Measurements from ENCODE around the gene KLHL26. TPM values are rescaled to one million over a fixed set of nuclear protein-coding genes. Genes with fewer than 3 reads are reported as not detected.

KLHL26 gene
- total RNA-seq, 4 donors from 2014 or later, result 1.6 to 6.6 (median 3.4) TPM

DNA sequence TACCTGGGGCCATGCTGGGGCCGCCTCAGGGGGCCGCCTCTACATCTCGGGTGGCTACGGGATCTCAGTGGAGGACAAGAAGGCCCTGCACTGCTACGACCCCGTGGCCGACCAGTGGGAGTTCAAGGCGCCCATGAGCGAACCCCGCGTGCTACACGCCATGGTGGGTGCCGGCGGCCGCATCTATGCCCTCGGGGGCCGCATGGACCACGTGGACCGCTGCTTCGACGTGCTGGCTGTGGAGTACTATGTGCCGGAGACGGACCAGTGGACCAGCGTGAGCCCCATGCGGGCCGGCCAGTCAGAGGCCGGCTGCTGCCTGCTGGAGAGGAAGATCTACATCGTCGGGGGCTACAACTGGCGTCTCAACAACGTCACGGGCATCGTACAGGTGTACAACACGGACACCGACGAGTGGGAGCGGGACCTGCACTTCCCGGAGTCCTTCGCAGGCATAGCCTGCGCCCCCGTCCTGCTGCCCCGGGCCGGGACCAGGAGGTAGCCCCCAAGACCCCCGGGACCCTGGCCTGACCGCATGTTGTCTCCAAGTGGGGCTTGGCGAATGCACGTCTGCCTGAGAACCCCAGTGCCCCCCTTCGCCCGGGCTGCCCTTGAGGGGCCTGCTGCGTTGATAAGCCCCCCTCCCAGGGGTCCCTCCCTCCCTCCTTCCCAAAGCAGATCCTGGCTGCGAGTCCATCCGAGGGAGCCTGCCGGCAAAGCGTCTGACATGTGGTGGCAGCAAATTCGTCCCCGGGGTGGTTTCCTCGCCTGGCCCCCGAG, 32.1 kb downstream of the KLHL26 start:
- Histone ChIP-seq H3K4me3 (no peak overlapping the region), H3K27me3 (no peaks in the 10 kb centered on the region), H3K27ac (peak overlapping the region in 2 of 4 donors; percentile 52 to 70), H3K4me1 (peaks cover 5 to 49% (median 13%) of the 10 kb centered on the region in 3 donors), H3K9me3 (no peaks in the 10 kb centered on the region), H3K36me3 (peaks cover 8 to 64% (median 18%) of the 10 kb centered on the region in 3 donors)
- 90 to 95% methylated on average over 13 to 17 of the region's 58 CpGs for WGBS, 2 donors
- DNase-seq, result no peak
- TF ChIP-seq, protein P1, sequence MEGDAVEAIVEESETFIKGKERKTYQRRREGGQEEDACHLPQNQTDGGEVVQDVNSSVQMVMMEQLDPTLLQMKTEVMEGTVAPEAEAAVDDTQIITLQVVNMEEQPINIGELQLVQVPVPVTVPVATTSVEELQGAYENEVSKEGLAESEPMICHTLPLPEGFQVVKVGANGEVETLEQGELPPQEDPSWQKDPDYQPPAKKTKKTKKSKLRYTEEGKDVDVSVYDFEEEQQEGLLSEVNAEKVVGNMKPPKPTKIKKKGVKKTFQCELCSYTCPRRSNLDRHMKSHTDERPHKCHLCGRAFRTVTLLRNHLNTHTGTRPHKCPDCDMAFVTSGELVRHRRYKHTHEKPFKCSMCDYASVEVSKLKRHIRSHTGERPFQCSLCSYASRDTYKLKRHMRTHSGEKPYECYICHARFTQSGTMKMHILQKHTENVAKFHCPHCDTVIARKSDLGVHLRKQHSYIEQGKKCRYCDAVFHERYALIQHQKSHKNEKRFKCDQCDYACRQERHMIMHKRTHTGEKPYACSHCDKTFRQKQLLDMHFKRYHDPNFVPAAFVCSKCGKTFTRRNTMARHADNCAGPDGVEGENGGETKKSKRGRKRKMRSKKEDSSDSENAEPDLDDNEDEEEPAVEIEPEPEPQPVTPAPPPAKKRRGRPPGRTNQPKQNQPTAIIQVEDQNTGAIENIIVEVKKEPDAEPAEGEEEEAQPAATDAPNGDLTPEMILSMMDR (IDR thresholded peaks at IDR 0.05), result no peak
- no peak for TF ChIP-seq POLR2A (IDR thresholded peaks at IDR 0.05)
- intact Hi-C loops (cut with DNase I), result no loop called here

DNA sequence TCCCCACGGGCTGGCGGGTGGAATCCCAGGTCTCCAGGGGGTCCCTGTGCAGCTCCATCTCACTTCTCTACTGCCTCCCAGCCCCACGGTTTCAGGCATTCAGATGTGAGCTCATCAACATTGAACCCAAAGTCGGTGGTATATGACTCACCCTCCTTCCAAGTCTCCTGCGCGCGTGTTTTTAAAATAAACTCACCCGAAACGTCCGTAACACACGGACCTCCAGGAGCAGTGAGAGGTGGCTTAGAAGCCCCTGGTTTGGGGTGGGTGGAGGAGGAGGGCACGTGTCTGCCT, 32.6 kb downstream of the KLHL26 start:
- Histone ChIP-seq H3K4me1 (peaks cover 5 to 46% (median 13%) of the 10 kb centered on the region in 3 donors), H3K9me3 (no peaks in the 10 kb centered on the region), H3K27me3 (no peaks in the 10 kb centered on the region), H3K36me3 (peaks cover 8 to 60% (median 18%) of the 10 kb centered on the region in 3 donors), H3K4me3 (no peak overlapping the region), H3K27ac (peak overlapping the region; percentile 1 to 70 (median 31))
- intact Hi-C loops (cut with DNase I), result no loop called here
- 66 to 75% methylated on average over 5 to 6 of the region's 12 CpGs for WGBS, 2 donors
- no peak for DNase-seq
- no peak for TF ChIP-seq POLR2A (IDR thresholded peaks at IDR 0.05)
- TF ChIP-seq, protein P1 (IDR thresholded peaks at IDR 0.05), result no peak

DNA sequence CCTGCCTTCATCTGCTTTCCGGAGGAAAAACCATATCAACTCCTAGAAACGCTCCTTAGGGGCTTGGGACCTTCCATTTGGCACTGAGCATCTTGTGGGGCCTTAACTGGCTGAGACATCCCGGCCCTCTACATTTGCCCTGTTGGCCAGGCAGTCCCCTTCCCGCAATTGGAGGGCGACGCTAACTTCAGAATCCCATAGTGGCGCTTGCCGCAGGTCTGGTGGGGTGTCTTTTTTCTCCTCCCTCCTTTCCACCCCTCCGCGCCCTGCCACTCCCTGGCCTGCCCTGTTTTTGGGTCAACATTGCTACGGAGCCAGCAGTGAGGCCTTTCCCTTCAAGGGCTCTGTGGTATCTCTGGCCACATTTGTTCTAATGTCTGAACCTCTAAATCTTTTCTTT, 33.1 kb downstream of the KLHL26 start:
- 78 to 84% methylated on average over 8 to 9 of the region's 11 CpGs for WGBS, 2 donors
- intact Hi-C loops (cut with DNase I), result loop anchor here (10.0 kb wide), 1 partner anchor 75 kb away; no protein-coding TSS in a partner anchor
- peaks cover 5 to 46% (median 13%) of the 10 kb centered on the region in 3 donors for H3K4me1 ChIP-seq
- H3K9me3 ChIP-seq, result no peaks in the 10 kb centered on the region
- peaks cover 8 to 56% (median 18%) of the 10 kb centered on the region in 3 donors for H3K36me3 ChIP-seq
- H3K4me3 ChIP-seq, result no peak overlapping the region
- DNase-seq, result no peak
- TF ChIP-seq, protein P1 (IDR thresholded peaks at IDR 0.05), result no peak
- TF ChIP-seq POLR2A (IDR thresholded peaks at IDR 0.05), result no peak
- no peaks in the 10 kb centered on the region for H3K27me3 ChIP-seq
- H3K27ac ChIP-seq, result peak overlapping the region; percentile 1 to 70 (median 31)

DNA sequence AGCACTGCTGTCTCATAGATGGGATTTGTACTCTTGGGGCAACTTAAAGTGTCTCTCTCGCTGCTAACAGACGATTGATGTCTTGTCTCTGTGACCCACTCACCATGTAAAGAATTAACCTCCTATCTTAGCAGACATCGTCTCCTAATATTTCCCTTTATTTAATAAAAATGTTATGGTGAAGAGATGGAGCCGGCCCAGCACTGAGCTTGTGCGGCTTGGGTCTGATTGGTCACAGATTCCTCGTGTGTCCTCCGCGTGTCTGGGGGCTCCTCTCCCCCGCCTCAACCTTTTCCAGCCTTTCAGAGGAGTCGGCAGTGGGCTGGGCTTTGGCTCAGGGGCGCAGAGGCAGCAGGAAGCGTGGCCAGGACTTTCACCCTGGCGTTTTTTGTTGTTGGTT, 33.5 kb downstream of the KLHL26 start:
- DNase-seq, result no peak
- no peaks in the 10 kb centered on the region for H3K27me3 ChIP-seq
- peaks cover 5 to 46% (median 13%) of the 10 kb centered on the region in 3 donors for H3K4me1 ChIP-seq
- H3K27ac ChIP-seq, result peak overlapping the region in 3 of 4 donors; percentile 52 to 70 (median 58)
- H3K36me3 ChIP-seq, result peaks cover 8 to 51% (median 18%) of the 10 kb centered on the region in 3 donors
- 67 to 89% methylated on average over 12 to 13 of the region's 13 CpGs for WGBS, 2 donors
- intact Hi-C loops (cut with DNase I), result loop anchor here (10.0 kb wide), 1 partner anchor 76 kb away; no protein-coding TSS in a partner anchor
- H3K9me3 ChIP-seq, result no peaks in the 10 kb centered on the region
- H3K4me3 ChIP-seq, result no peak overlapping the region
- TF ChIP-seq, protein P1 (IDR thresholded peaks at IDR 0.05), result no peak
- TF ChIP-seq POLR2A (IDR thresholded peaks at IDR 0.05), result no peak

DNA sequence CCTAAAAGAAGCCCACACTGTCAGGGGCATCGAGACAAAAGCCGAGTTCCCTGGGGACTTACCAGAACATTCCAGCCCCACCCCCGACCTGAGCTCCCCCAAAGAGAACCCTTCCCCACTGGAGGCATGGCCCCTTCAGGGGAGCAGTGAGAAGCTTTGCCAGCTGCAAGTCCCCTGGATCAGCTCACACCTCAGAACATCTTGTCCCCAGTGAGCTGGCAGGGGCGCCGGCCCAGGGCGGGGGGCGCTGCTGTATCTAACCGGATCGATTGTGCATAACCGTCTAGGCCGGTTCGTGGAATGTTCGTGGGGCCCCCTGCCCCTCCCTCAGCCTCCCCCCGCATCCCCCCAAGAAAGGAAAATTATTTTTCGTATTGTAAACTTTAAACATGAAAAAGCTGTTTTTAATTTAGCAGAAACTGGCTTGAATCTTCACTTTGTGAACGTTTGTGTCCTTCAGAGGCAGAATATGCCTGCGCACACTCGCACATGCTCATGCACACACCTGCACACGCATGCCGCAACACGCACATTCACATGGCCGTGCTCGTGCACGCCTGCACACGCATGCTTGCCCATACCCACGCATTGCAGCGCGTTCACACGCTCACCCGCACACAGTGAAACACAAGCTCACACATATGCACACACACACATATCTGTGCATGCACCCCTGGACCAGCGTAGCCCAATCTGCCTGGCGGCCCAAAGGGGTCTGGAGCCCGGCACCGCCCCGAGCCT, 34.6 kb downstream of the KLHL26 start:
- DNase-seq, result no peak
- TF ChIP-seq POLR2A (IDR thresholded peaks at IDR 0.05), result no peak
- TF ChIP-seq, protein P1 (IDR thresholded peaks at IDR 0.05), result no peak
- Histone ChIP-seq H3K4me3 (no peak overlapping the region), H3K36me3 (peaks cover 8 to 40% (median 18%) of the 10 kb centered on the region in 3 donors), H3K9me3 (no peaks in the 10 kb centered on the region), H3K27ac (peak overlapping the region in 3 of 4 donors; percentile 52 to 70 (median 58)), H3K27me3 (no peaks in the 10 kb centered on the region), H3K4me1 (peaks cover 5 to 43% (median 13%) of the 10 kb centered on the region in 3 donors)
- intact Hi-C loops (cut with DNase I), result loop anchor here (10.0 kb wide), 1 partner anchor 77 kb away; no protein-coding TSS in a partner anchor
- WGBS, 2 donors, result 80 to 83% methylated on average over 23 to 28 of the region's 35 CpGs
